Stimulated activated effector memory CD8-positive, alpha-beta T cell treated with anti-CD3 and anti-CD28 coated beads, Interleukin-12 subunit alpha, Interleukin-12 subunit beta, amount 100 ng/mL, for 72 hours (primary cell): ENCODE results near the gene SEBOX.
A peak's percentile ranks its signal among the peaks of the same experiment; 100 is the strongest.

Source experiments
- ATAC-seq: fragments of 150-1000 bp; cut with Tn5 transposase; 2 replicates; pipeline ENCODE4 v1.10.0; 2021
- DNase-seq, 2 donors: peaks; one replicate each; pipeline ENCODE4 v3.0.0; 2021 to 2022; ENCODE audit warnings: low spot score in 2 of 2
- H3K27ac Mint-ChIP-seq: one replicate; pipeline ENCODE4 v1.8.0; 2022; ENCODE audit warnings: mild to moderate bottlenecking, mixed read lengths
- H3K36me3 Mint-ChIP-seq: one replicate; pipeline ENCODE4 v1.8.0; 2022; ENCODE audit warnings: mild to moderate bottlenecking, mixed read lengths
- H3K4me1 Mint-ChIP-seq: one replicate; pipeline ENCODE4 v1.8.0; 2022; ENCODE audit warnings: mixed read lengths
- H3K4me3 Mint-ChIP-seq: one replicate; pipeline ENCODE4 v1.8.0; 2022; ENCODE audit warnings: mild to moderate bottlenecking, mixed read lengths
- H3K9me3 Mint-ChIP-seq: one replicate; pipeline ENCODE4 v1.8.0; 2022; ENCODE audit warnings: mixed read lengths

Gene SEBOX

DNA sequence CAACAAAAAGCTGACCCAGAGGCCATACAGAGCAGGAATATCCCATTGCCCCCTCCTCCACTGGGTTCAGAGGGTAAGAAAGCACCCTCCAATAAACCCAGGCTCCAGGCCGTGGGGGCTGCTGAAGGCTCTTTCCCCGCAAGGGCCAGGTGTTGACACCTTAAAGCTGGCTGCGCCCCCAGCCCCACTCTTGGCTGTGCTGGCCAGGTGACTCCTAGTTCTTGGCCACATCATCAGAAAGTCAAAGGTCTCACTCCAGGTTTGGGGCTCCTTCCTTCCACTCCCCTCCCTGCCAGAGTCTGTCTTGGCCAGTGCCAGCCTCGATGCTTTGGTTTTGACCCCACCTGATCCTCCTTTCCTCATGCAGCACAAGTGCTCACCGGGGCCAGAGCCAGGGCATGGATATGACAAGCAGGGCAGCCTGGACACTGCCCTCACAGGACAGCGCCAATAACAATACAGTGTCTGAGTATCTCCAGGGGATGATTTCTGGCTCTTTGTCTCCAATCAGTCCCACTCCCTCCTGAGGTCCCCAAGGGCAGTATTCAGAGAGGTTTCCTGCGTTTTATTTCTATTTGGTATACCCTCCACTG, 32.8 kb upstream of the SEBOX start:
- H3K36me3 Mint-ChIP-seq: peaks cover 23% of the 10 kb centered on the region
- H3K4me1 Mint-ChIP-seq: no peaks in the 10 kb centered on the region
- DNase-seq: no peak
- no peak overlapping the region for H3K4me3 Mint-ChIP-seq
- H3K9me3 Mint-ChIP-seq: no peaks in the 10 kb centered on the region
- H3K27ac Mint-ChIP-seq: peak overlapping the region; percentile 75
- no peak for ATAC-seq

DNA sequence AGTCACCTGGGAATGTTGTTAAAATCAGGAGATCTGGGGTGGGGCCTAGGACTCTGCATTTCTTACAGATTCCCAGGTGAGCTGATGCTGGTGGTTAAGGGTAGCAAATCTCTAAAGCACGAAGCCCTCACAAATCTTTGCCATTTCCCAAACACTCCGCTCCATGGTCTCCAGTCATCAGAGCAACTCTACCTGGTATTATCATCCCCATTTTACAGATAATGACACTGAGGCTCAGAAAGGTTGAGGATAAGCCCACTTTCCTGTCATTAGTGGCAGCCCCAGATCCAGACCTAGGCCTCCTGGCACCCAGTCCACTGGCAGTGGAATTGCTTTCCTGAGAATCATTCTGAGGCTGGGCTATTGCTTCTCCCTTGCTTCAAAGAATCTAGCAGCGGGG, 32.3 kb upstream of the SEBOX start:
- Mint-ChIP-seq H3K4me1 (no peaks in the 10 kb centered on the region), H3K27ac (peak overlapping the region; percentile 75), H3K9me3 (no peaks in the 10 kb centered on the region), H3K36me3 (peaks cover 28% of the 10 kb centered on the region), H3K4me3 (no peak overlapping the region)
- ATAC-seq: no peak
- DNase-seq: no peak

DNA sequence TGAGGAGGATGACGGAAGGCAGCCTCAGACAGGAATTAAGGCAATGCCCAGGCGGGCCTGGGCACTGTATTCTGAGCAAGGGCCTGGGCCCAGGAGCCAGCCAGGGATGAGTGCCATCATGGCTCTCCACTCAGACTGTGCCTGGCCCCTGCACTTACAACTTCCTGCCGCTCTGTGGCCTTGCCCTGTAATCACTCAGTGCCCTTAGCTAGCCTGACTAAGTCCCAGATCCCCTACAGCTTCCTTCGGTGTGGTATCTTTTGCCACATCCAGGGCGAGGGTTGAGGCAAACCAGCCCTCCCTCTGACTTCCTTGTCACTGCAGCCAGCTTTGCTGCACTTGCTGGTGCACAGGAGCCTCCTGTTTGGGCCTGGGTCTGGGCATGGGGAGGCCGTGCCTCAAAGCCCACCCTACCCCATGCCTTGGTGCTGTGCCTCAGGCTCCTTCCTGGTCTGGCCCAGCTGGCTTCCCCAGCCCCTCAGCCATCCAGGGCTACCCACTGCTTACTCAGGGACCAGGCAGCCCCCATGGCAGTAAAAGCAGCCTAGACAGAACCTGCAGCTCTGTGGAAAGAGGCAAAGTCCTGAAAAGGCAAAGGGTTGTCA, 31.7 kb upstream of the SEBOX start:
- Mint-ChIP-seq H3K36me3 (peaks cover 34% of the 10 kb centered on the region), H3K4me3 (no peak overlapping the region), H3K9me3 (no peaks in the 10 kb centered on the region), H3K27ac (no peak overlapping the region), H3K4me1 (no peaks in the 10 kb centered on the region)
- ATAC-seq (peak; percentile 43), DNase-seq (no peak)

DNA sequence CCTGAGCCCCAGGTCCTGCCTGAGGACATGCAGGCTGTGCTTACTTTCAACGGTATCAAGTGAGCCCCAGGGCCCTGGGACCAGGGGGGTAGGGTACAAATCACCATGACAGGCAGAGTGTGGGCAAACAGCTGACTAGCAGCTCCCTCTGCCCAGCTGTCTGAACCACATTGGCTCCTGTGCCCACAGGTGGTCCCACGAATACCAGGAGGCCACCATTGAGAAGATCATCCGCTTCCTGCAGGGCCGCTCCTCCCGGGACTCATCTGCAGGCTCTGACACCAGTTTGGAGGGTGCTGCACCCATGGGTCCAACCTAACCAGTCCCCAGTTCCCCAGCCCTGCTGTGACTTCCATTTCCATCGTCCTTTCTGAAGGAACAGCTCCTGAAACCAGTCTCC, 31.0 kb upstream of the SEBOX start:
- Mint-ChIP-seq H3K9me3 (no peaks in the 10 kb centered on the region), H3K4me1 (no peaks in the 10 kb centered on the region), H3K4me3 (no peak overlapping the region), H3K36me3 (peaks cover 41% of the 10 kb centered on the region), H3K27ac (no peak overlapping the region)
- no peak for ATAC-seq
- DNase-seq: no peak

DNA sequence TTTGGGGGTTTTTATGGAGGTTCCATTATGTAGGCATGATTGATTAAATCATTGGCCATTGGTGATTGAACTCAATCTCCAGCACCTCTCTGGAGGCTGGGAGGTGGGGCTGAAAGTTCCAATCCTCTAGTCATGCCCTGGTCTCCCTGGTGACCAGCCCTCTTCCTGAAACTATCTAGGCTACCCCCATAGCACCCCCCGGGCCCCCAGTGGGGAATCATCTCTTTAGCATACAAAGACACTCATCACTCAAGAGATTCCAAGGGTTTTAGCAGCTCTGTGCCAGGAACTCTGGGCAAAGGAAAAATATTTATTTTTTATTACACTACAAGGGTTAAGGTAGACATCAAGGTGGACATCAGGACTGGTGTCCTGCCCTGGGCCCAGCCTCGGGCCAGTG, 30.4 kb upstream of the SEBOX start:
- Mint-ChIP-seq H3K4me1 (no peaks in the 10 kb centered on the region), H3K9me3 (no peaks in the 10 kb centered on the region), H3K4me3 (no peak overlapping the region), H3K36me3 (peaks cover 47% of the 10 kb centered on the region), H3K27ac (no peak overlapping the region)
- no peak for ATAC-seq
- DNase-seq: no peak

DNA sequence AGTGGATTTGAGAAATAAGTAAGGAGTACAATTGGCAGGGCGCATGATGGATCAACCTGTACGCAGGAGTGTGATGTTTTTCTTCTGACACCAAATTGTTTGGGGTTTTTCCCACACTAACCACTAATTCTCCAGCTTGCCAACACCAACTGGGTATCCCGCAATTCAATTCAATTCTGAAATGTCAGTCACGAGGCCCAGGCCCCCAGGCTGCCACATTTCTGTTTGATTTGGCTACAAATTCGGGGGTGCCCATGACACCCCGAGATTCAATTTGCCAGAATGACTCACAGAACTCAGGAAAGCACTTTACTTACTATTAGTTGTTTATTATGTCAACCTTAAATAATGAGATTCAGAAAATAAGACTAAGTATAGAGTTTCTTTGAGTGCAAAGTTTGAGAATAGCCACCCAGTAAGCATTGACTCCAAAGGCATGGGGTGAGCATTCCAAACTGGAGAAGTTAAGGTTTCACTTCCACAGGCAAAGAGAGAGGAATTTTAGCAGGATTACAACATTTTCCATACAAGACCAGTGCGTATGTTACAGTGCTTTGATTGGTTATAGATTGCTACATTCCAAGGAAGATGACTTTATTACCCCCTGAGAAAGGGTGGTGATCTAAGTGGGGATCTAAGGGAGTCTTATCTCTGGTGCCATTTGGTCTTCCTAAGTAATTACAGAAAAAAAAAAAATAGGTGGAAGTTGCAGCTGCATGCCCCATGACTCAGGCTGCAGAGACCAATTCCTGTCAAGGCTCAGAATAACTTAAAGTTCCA, 29.5 kb upstream of the SEBOX start:
- no peaks in the 10 kb centered on the region for H3K4me1 Mint-ChIP-seq
- H3K27ac Mint-ChIP-seq: no peak overlapping the region
- no peaks in the 10 kb centered on the region for H3K9me3 Mint-ChIP-seq
- DNase-seq (no peak), ATAC-seq (no peak)
- H3K36me3 Mint-ChIP-seq: peaks cover 56% of the 10 kb centered on the region
- H3K4me3 Mint-ChIP-seq: no peak overlapping the region

DNA sequence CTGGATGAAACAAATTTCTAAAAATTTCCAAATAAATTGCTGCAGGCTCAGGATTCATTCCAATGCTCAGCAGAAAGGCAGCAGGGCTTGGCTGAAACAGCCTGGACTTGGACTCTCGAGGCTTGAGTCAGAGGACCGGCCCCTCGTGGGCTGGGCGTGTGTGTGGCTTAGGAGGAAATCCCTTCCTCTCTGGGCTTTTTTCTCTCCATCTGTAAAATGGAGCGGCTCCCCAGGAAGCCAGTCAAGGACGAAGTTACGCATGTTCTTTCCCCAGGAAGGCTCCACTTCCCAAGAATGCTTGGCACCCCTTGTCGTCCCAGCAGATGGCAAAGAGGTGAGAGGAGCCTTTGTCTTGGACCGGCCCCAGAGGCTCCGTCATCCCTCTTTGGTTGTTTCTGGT, 27.5 kb upstream of the SEBOX start:
- peaks cover 75% of the 10 kb centered on the region for H3K36me3 Mint-ChIP-seq

DNA sequence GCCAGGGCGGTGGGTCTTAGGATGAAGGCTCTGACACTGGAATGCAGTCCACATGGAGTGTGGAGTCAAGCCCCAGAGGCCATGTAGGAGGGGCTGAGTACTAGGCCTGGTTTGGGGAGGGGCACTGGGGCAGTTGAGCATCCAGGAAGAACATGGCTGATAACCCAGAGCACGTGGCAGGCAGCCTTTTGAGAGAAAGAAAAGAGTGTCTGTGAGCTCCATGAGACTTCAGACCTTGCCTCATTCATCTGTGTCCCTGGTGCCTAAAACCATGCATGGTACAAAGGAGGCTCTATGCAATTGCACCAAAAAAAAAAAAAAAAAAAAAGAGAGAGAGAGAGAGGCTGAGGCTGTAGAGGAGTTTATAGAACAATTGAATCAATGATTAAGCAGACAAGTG, 26.4 kb upstream of the SEBOX start:
- DNase-seq (no peak), ATAC-seq (no peak)
- Mint-ChIP-seq H3K27ac (no peak overlapping the region), H3K4me3 (no peak overlapping the region), H3K36me3 (peaks cover 86% of the 10 kb centered on the region), H3K9me3 (no peaks in the 10 kb centered on the region), H3K4me1 (peaks cover 7% of the 10 kb centered on the region)

More for the DNA sequence above, 27.5 kb upstream of the SEBOX start:
- DNase-seq: no peak
- no peak for ATAC-seq
- Mint-ChIP-seq H3K4me1 (peaks cover 5% of the 10 kb centered on the region), H3K27ac (no peak overlapping the region), H3K4me3 (no peak overlapping the region), H3K9me3 (no peaks in the 10 kb centered on the region)

DNA sequence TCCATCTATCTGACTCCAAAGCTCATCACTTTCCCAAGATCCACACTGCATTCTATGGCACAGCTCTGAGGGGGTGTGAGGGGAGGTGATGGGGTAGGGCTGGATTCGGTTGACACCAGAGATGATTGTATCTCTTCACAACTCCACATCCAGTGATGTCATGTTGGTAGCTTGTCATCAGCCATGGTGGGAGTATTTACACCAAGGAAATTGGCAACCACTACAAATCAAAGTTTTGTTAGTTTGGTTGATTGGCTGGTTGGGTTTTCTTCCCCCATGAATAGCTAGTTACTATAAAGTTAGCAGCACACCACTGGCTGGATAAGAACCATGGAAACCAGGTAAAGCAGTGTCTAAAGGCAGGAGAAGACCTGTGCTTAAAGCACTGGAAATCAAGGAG, 26.0 kb upstream of the SEBOX start:
- no peaks in the 10 kb centered on the region for H3K9me3 Mint-ChIP-seq
- peaks cover 90% of the 10 kb centered on the region for H3K36me3 Mint-ChIP-seq
- DNase-seq (no peak), ATAC-seq (no peak)
- H3K4me3 Mint-ChIP-seq: no peak overlapping the region
- peaks cover 7% of the 10 kb centered on the region for H3K4me1 Mint-ChIP-seq
- no peak overlapping the region for H3K27ac Mint-ChIP-seq

DNA sequence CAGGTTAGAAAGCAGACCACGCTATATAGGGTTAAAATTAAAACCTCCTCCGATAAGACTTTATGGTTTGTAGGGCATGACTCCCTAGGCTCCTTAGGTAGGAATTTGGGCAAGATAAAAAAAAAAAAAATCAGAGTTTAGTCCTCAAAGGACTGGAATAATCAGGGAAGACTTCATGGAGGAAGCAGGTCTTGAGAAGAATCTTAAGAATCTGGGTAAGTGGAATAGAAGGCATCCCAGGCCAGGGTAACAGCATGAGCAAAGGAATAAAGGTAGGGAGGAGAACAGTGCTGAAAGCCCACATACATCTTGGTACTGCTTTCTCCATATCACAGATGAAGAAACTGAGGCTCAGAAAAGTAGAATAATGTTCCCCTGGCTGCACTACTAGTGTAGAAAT, 25.6 kb upstream of the SEBOX start:
- H3K27ac Mint-ChIP-seq: no peak overlapping the region
- H3K4me1 Mint-ChIP-seq: peaks cover 9% of the 10 kb centered on the region
- no peak for ATAC-seq
- DNase-seq: no peak
- H3K4me3 Mint-ChIP-seq: no peak overlapping the region
- no peaks in the 10 kb centered on the region for H3K9me3 Mint-ChIP-seq
- H3K36me3 Mint-ChIP-seq: peaks cover 93% of the 10 kb centered on the region

DNA sequence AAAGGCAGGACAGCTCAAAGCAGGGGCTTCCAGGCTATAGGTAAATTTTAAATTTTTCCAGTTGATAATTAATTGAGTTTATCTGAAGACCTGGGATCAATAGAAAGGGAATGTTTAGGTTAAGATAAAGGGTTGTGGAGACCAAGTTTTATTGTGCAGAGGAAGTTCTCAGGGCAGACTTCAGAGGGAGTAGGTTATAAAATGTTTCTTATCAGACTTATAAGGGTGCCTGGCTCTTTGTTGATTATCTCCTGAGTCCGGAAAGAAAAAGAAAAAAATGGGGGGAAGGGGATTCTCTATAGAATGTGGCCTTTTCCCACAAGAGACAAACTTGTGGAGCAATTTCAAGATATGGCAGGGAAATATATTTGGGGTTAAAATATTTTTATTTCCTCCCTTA, 25.1 kb upstream of the SEBOX start:
- Mint-ChIP-seq H3K36me3 (peaks cover 93% of the 10 kb centered on the region), H3K4me3 (no peak overlapping the region), H3K27ac (peak overlapping the region; percentile 3), H3K9me3 (no peaks in the 10 kb centered on the region), H3K4me1 (peaks cover 13% of the 10 kb centered on the region)
- ATAC-seq (no peak), DNase-seq (no peak)

DNA sequence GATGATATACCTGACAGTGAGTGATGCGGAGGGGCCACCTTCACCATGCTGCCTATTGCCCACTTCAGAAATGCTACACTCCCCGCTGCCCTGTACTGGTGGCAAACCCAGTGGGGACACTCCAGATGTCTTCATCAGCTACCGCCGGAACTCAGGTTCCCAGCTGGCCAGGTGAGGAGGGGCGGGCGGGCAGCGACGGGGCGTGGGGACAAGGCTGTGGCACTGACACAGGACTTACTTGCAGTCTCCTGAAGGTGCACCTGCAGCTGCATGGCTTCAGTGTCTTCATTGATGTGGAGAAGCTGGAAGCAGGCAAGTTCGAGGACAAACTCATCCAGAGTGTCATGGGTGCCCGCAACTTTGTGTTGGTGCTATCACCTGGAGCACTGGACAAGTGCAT, 23.1 kb upstream of the SEBOX start:
- no peak overlapping the region for H3K4me3 Mint-ChIP-seq
- peaks cover 25% of the 10 kb centered on the region for H3K4me1 Mint-ChIP-seq
- H3K9me3 Mint-ChIP-seq: no peaks in the 10 kb centered on the region
- H3K27ac Mint-ChIP-seq: no peak overlapping the region
- H3K36me3 Mint-ChIP-seq: peaks cover 79% of the 10 kb centered on the region
- no peak for ATAC-seq
- DNase-seq: no peak

DNA sequence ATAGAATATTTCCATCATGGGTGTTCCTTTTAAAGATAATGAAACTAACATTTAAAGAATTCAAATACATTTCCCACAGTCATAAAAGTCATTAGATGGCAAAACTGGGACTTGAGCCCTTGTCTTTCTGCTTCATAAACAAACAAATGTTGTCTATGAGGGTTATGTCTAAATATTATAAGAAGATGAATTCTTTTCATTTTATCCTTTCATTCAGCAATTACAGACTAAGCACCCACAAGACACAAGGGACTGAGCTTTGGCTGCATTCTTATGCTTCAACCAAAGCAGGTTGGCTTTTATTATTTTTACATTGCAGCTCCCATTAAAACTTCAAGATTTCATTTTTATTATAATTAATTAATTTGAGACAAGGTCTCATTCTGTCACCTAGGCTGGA, 21.4 kb upstream of the SEBOX start:
- H3K4me3 Mint-ChIP-seq: no peak overlapping the region
- H3K36me3 Mint-ChIP-seq: peaks cover 62% of the 10 kb centered on the region
- H3K4me1 Mint-ChIP-seq: peaks cover 31% of the 10 kb centered on the region
- DNase-seq: no peak
- H3K27ac Mint-ChIP-seq: no peak overlapping the region
- ATAC-seq: no peak
- no peaks in the 10 kb centered on the region for H3K9me3 Mint-ChIP-seq

DNA sequence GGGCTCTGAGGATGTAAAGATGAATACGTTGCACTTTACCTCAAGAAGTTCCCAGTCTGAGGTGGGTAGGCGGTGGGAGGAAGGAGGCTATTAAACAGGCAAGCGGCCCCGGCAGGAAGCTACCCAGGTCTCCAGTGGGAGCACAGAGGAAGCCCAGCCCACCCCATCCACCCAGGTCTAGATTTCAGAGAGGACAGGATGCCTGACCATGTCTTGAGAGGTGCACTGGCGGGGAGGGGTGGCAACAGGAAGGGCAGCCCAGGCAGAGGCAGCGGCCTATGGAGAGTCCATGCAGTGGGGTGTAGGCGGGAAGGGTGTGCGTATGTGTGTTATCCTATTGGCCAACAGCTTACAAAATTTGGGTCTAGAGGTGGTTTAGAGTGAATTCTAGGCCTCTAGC, 20.4 kb upstream of the SEBOX start:
- Mint-ChIP-seq H3K27ac (peak overlapping the region; percentile 45), H3K4me1 (peaks cover 40% of the 10 kb centered on the region), H3K36me3 (peaks cover 52% of the 10 kb centered on the region), H3K9me3 (no peaks in the 10 kb centered on the region), H3K4me3 (peak overlapping the region; percentile 88)
- no peak for DNase-seq
- ATAC-seq: peak; percentile 17

DNA sequence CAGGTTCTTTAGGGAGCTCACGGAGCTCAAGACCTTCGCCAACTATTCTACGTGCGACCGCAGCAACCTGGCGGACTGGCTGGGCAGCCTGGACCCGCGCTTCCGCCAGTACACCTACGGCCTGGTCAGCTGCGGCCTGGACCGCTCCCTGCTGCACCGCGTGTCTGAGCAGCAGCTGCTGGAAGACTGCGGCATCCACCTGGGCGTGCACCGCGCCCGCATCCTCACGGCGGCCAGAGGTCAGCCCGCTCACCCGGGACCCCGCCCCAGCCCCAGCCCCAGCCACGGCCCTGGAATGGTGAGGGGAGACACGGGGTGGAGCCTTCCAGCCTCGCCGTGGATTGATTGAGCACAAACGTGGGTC, 20.0 kb upstream of the SEBOX start:
- DNase-seq (no peak), ATAC-seq (peak; percentile 26)
- no peaks in the 10 kb centered on the region for H3K9me3 Mint-ChIP-seq
- H3K27ac Mint-ChIP-seq: peak overlapping the region; percentile 45
- H3K36me3 Mint-ChIP-seq: peaks cover 48% of the 10 kb centered on the region
- H3K4me1 Mint-ChIP-seq: peaks cover 43% of the 10 kb centered on the region
- peak overlapping the region; percentile 88 for H3K4me3 Mint-ChIP-seq
